OCI-LY1 (cell line): ENCODE measurements around the gene SLC45A1.

ENCODE experiments used
- CTCF ChIP-seq: fragments of 200-600 bp; sonication (generic), shearing (Covaris generic); IDR thresholded peaks from 2 replicates; pipeline ENCODE4 v1.5.1; 2017; ENCODE audit warnings: mild to moderate bottlenecking, antibody characterized with exemption, low read length, moderate library complexity, mixed read lengths
- EZH2 ChIP-seq: fragments of 200-600 bp; sonication (generic), shearing (Covaris generic); IDR thresholded peaks from 2 replicates; pipeline ENCODE4 v1.8.0; 2017; ENCODE audit warnings: borderline replicate concordance, mixed run types, mild to moderate bottlenecking, antibody characterized with exemption, low read length, moderate library complexity, mixed read lengths

DNA sequence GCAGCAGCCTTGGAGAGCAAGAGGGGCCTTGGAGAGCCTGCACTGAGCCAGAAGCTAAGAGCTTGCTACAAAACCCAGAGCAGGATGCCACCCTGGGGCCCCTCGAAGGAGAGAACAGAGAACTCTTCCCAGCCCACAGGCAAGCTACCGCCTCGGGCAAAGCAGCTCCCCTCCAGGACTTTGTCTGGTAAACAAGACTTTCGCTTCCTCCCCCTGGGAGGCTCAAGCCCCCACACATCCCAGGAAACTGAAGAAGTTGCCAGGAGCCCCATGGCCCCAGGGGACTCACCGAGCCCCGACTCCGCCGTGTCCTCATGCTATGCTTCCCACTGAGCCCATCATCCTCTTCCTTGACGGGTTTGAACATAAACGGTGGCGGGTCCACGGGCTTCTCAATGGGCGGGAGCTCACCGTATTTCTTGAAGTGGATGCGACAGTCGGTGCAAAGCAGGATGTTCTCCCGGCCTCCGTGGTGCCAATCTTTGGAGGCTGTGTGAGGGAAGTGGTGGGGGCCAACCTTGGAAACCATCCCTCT lies 45.9 kb downstream of the SLC45A1 start:
- no peak for TF ChIP-seq CTCF
- TF ChIP-seq EZH2 = no peak
